IMR-90 (cell line): ENCODE data around the gene SYNM.

Source experiments
- BHLHE40 ChIP-seq: fragments of 150-350 bp; IDR thresholded peaks from 2 replicates; pipeline ENCODE4 v1.6.1; 2016; ENCODE audit warnings: mild to moderate bottlenecking, low read depth, low read length
- CEBPB ChIP-seq: IDR thresholded peaks from 2 replicates; pipeline ENCODE4 v1.6.1; 2012; ENCODE audit warnings: low read depth, low read length, improper control_type of control experiment
- CTCF ChIP-seq: conservative IDR thresholded peaks from 2 replicates; pipeline ENCODE4 v1.5.1; 2012; ENCODE audit warnings: mild to moderate bottlenecking, low read depth, low read length, improper control_type of control experiment
- ELK1 ChIP-seq: fragments of 150-350 bp; IDR thresholded peaks from 2 replicates; pipeline ENCODE4 v1.6.1; 2016; ENCODE audit warnings: low read depth, mild to moderate bottlenecking, low read length, moderate library complexity, borderline replicate concordance
- FOS ChIP-seq: fragments of 150-350 bp; IDR thresholded peaks from 2 replicates; pipeline ENCODE4 v1.6.1; 2016; ENCODE audit warnings: low read depth, low read length
- MAFK ChIP-seq: IDR thresholded peaks from 2 replicates; pipeline ENCODE4 v1.6.1; 2012; ENCODE audit warnings: low read depth, low read length, improper control_type of control experiment
- MAZ ChIP-seq: IDR thresholded peaks from 2 replicates; pipeline ENCODE4 v1.6.1; 2012; ENCODE audit warnings: low read depth, mild to moderate bottlenecking, low read length, improper control_type of control experiment, moderate library complexity, borderline replicate concordance
- NFE2L2 ChIP-seq: fragments of 150-350 bp; IDR thresholded peaks from 2 replicates; pipeline ENCODE4 v1.6.1; 2016; ENCODE audit warnings: low read depth, mild to moderate bottlenecking, low read length
- POLR2A ChIP-seq: IDR thresholded peaks from 2 replicates; pipeline ENCODE4 v1.6.1; 2012; ENCODE audit warnings: mild to moderate bottlenecking, low read depth, low read length
- RAD21 ChIP-seq: IDR thresholded peaks from 2 replicates; pipeline ENCODE4 v1.6.1; 2012; ENCODE audit warnings: low read length, improper control_type of control experiment
- SMC3 ChIP-seq: fragments of 150-350 bp; IDR thresholded peaks from 2 replicates; pipeline ENCODE4 v1.6.1; 2016; ENCODE audit warnings: low read depth, mild to moderate bottlenecking, antibody characterized with exemption, low read length, moderate library complexity

- no peak for TF ChIP-seq POLR2A
- no peak for TF ChIP-seq FOS
- no peak for TF ChIP-seq CTCF
- no peak for TF ChIP-seq RAD21
- TF ChIP-seq CEBPB, result no peak
- TF ChIP-seq MAZ, result no peak
- no peak for TF ChIP-seq SMC3
- no peak for TF ChIP-seq ELK1
- TF ChIP-seq BHLHE40, result no peak
- TF ChIP-seq MAFK, result no peak
- no peak for TF ChIP-seq NFE2L2
Observed at GRCh38 chr15:99139276-99139675, 34.4 kb downstream of the SYNM start.
